A549 (cell line): ENCODE measurements around the gene SHISA6.

Experiments
- CTCF ChIP-seq: fragments of >200 bp; sonication (Bioruptor Twin); formaldehyde crosslinking; IDR thresholded peaks from 3 replicates; pipeline ENCODE4 v1.5.1; 2016
- EP300 ChIP-seq, 2 experiments: fragments of >200 bp; sonication (Bioruptor Twin); formaldehyde crosslinking; IDR thresholded peaks; 2 replicates in 1 of 2; 3 replicates in 1 of 2; pipeline ENCODE4 v1.6.1; 2016 to 2017
- HDAC2 ChIP-seq: fragments of 200-600 bp; sonication (generic); IDR thresholded peaks from 2 replicates; pipeline ENCODE4 v1.6.1; 2016
- JUNB ChIP-seq: fragments of >200 bp; sonication (Bioruptor Twin); formaldehyde crosslinking; IDR thresholded peaks from 2 replicates; pipeline ENCODE4 v1.6.1; 2016
- MYC ChIP-seq: IDR thresholded peaks from 2 replicates; pipeline ENCODE4 v1.6.1; 2012; ENCODE audit warnings: mild to moderate bottlenecking, inconsistent platforms, low read length, improper control_type of control experiment, borderline replicate concordance
- NFE2L2 ChIP-seq: fragments of 150-350 bp; conservative IDR thresholded peaks from 2 replicates; pipeline ENCODE4 v1.6.1; 2014; ENCODE audit warnings: low read length
- POLR2A ChIP-seq: IDR thresholded peaks from 2 replicates; pipeline ENCODE4 v1.6.1; 2012; ENCODE audit warnings: mild to moderate bottlenecking, low read length
- SMC3 ChIP-seq: fragments of >200 bp; sonication (Bioruptor Twin); formaldehyde crosslinking; IDR thresholded peaks from 3 replicates; pipeline ENCODE4 v1.6.1; 2018; ENCODE audit warnings: inconsistent platforms
- SREBF2 ChIP-seq: fragments of 450-650 bp; IDR thresholded peaks from 2 replicates; pipeline ENCODE4 v1.6.1; 2014; ENCODE audit warnings: mild to moderate bottlenecking, moderate library complexity
- ZFP36 ChIP-seq: fragments of 450-650 bp; IDR thresholded peaks from 2 replicates; pipeline ENCODE4 v1.6.1; 2014; ENCODE audit warnings: borderline replicate concordance; ENCODE audit not compliant: partially characterized antibody
- TF ChIP-seq, protein P1 (sequence below): fragments of >200 bp; sonication (Bioruptor Twin); formaldehyde crosslinking; IDR thresholded peaks from 3 replicates; pipeline ENCODE4 v1.6.1; 2016
- TF ChIP-seq, protein P2 (sequence below): fragments of 200-600 bp; sonication (generic); IDR thresholded peaks from 2 replicates; pipeline ENCODE4 v1.6.1; 2016; ENCODE audit warnings: antibody characterized with exemption, mild to moderate bottlenecking, moderate library complexity
- TF ChIP-seq, protein P3 (sequence below): fragments of 250-450 bp; sonication (Bioruptor Pico); IDR thresholded peaks from 2 replicates; pipeline ENCODE4 v1.5.0; 2020; ENCODE audit warnings: low read depth, mild to moderate bottlenecking, moderate library complexity

GRCh38 chr17:11326492-11326891 lies 85.5 kb downstream of the SHISA6 start:
- TF ChIP-seq POLR2A: no peak
- no peak for TF ChIP-seq CTCF
- no peak for TF ChIP-seq EP300 (IDR thresholded peaks at IDR 0.05)
- TF ChIP-seq SMC3: no peak
- TF ChIP-seq JUNB: no peak
- TF ChIP-seq, protein P1, sequence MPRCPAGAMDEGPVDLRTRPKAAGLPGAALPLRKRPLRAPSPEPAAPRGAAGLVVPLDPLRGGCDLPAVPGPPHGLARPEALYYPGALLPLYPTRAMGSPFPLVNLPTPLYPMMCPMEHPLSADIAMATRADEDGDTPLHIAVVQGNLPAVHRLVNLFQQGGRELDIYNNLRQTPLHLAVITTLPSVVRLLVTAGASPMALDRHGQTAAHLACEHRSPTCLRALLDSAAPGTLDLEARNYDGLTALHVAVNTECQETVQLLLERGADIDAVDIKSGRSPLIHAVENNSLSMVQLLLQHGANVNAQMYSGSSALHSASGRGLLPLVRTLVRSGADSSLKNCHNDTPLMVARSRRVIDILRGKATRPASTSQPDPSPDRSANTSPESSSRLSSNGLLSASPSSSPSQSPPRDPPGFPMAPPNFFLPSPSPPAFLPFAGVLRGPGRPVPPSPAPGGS: no peak
- TF ChIP-seq HDAC2: no peak
- no peak for TF ChIP-seq MYC
- no peak for TF ChIP-seq ZFP36
- TF ChIP-seq, protein P2, sequence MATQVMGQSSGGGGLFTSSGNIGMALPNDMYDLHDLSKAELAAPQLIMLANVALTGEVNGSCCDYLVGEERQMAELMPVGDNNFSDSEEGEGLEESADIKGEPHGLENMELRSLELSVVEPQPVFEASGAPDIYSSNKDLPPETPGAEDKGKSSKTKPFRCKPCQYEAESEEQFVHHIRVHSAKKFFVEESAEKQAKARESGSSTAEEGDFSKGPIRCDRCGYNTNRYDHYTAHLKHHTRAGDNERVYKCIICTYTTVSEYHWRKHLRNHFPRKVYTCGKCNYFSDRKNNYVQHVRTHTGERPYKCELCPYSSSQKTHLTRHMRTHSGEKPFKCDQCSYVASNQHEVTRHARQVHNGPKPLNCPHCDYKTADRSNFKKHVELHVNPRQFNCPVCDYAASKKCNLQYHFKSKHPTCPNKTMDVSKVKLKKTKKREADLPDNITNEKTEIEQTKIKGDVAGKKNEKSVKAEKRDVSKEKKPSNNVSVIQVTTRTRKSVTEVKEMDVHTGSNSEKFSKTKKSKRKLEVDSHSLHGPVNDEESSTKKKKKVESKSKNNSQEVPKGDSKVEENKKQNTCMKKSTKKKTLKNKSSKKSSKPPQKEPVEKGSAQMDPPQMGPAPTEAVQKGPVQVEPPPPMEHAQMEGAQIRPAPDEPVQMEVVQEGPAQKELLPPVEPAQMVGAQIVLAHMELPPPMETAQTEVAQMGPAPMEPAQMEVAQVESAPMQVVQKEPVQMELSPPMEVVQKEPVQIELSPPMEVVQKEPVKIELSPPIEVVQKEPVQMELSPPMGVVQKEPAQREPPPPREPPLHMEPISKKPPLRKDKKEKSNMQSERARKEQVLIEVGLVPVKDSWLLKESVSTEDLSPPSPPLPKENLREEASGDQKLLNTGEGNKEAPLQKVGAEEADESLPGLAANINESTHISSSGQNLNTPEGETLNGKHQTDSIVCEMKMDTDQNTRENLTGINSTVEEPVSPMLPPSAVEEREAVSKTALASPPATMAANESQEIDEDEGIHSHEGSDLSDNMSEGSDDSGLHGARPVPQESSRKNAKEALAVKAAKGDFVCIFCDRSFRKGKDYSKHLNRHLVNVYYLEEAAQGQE: no peak
- no peak for TF ChIP-seq SREBF2
- TF ChIP-seq, protein P3, sequence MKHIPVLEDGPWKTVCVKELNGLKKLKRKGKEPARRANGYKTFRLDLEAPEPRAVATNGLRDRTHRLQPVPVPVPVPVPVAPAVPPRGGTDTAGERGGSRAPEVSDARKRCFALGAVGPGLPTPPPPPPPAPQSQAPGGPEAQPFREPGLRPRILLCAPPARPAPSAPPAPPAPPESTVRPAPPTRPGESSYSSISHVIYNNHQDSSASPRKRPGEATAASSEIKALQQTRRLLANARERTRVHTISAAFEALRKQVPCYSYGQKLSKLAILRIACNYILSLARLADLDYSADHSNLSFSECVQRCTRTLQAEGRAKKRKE: no peak
- no peak for TF ChIP-seq NFE2L2
